HG02588 (cell line): ENCODE results near the gene JARID2.
A peak's percentile ranks its signal among the peaks of the same experiment; 100 is the strongest.

Experiments used
- ATAC-seq: cut with Tn5 transposase; IDR thresholded peaks from one replicate; pipeline ENCODE4 v1.9.1; 2021; ENCODE audit warnings: mild to moderate bottlenecking, moderate library complexity; ENCODE audit not compliant: unreplicated experiment

Gene JARID2

DNA sequence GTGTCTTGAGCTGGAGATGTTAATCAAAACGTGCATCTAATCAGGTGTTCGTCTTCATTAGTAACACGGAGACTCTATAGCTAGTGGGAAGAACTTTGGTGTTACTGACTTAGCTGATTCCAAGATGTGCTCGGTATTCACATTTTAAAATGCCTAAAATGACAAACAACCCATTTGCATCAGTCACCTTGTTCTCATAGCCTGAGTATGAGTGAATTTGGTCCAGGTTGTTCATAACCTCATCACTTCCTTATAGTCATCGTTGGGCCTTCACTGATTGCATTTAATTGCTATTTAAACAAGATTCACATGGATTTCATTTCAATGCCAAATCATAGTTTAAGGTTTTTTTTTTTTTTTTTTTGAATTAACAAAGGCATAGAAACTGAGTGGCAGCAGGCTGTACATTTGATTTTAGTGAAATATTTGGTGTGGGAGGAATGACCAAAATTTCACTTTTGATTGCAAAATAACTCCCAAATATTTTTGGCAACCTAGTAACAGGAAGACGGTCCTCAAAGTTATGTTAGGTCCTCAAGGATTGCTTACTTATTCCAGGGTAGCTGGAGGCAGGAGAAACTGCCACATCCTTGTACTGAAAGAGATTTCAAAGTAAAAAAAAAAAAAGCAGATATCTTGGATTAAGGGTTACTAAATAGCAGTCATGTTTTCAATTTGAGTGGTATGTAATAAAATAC, 104.7 kb downstream of the JARID2 start:
- ATAC-seq: no peak

DNA sequence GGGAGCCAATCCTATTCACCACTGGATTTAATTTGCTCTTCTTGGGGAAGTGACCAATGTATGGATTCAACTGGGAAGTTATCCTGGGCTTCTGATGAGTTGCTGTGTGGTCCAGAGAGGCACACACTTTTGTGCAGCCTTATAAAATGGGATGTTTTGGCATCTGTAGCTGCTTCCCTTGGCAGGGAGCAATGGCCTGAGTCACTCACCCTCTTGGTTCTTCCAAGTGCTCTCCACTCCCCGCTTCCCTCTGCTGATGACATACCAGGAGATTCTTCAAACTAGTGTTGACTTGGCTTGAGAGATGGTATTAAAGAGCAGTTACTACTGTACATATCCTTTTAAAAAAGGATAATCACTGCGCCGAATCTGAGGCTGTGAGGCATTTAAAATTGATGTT, 105.8 kb downstream of the JARID2 start:
- ATAC-seq: no peak

DNA sequence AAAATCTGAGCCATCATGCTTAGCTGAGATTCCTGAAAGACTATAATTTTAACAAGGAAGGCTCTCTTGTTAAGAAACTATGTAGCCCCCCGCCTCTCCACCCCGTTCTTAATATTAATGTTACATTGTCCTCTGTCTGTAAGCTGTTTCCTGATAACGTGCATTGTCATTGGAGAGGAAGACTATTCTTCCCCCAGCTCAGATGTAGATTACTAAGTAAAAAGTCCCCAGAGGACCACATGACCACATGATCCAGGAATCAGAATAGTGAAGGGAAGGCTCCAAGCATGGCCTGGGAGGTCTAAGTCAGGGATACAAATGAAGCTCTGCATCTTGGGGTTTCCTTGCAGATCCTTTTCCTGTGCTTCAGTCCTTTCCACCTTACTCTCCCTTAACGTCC, 106.4 kb downstream of the JARID2 start:
- ATAC-seq: no peak

DNA sequence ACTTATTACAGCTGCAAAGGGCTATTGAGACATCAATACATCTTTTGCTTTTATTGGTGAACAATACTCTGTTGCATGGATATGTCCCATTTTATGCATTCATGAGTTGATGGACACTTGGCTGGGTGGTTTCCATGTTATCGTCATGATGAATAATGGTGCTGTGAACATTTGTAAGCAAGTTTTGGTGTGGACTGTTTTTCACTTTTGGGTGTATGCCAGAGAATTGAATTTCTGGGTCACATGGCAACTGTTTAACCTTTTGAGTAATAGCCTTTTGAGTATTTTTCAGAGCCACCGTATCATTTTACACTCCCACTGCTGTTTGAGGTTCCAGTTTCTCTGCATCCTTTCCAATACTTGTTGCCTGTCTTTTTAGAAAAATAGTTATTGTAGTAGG, 107.0 kb downstream of the JARID2 start:
- no peak for ATAC-seq

DNA sequence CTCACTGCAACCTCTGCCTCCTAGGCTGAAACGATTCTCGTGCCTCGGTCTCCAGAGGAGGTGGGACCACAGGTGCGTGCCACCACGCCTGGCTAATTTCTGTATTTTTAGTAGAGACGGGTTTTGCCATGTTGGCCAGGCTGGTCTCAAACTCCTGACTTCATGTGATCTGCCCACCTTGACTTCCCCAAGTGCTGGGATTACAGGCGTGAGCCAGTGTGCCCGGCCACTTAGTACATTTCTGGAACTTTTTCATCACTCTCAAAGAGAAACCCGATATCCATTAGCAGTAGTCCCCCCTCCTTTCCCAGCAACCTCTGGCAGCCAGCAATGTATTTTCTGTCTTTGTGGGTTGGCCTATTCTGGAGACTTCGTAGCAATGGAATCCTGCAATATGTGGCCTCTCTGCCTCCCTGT, 109.8 kb downstream of the JARID2 start:
- ATAC-seq: no peak

DNA sequence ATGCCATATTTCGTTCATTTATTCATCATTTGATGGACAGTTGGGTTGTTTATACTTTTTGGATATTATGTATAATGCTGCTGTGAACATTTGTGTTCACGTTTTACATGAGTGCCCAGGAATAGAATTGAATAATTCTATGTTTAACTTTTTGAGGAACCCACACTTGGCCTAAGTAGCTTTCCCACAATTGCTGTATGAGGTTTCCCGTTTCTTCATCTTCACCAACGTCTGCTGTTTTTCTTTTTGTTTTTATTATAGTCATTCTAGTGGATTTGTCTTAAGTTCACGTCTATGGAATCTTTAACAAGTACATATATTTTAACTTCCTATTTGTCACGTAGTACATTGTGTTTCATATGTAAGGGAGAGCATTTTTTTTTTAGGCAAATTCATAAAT, 110.3 kb downstream of the JARID2 start:
- ATAC-seq: no peak

DNA sequence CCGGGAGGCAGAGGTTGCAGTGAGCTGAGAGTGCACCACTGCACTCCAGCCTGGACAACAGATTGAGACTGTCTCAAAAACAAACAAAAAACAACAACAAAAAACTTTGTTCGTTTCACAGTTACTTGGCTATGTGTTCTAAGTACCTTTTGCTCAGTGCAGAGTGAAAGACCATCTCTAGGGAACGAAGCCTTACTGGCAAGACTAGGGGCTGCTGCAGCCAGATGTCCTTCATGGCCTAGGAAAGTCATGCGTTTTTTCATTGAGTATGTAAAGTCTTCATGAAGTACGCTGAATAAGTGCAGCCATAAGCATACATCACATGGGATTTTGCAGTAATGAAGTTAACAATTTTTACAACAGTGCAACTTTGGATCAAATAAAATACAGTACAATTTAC, 111.1 kb downstream of the JARID2 start:
- ATAC-seq: no peak

DNA sequence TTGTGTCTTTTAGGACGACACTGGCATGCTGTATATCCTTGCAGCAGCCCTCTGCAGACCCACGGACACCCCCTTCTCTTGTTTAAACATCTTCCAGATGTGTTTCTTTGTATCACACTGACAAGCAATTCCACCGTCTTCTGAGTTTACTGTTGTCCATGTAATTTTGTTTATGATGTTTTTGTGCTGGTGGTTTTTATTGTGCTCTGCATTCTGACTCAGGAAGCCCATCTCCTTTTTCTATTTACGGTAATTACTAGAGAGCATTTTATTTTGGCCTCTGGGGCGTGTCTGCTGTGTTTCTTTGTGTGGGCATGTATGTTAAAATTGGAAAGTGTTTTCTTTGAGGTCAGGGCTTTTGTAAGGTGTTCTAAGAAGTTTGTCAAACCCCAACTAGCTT, 111.9 kb downstream of the JARID2 start:
- no peak for ATAC-seq

DNA sequence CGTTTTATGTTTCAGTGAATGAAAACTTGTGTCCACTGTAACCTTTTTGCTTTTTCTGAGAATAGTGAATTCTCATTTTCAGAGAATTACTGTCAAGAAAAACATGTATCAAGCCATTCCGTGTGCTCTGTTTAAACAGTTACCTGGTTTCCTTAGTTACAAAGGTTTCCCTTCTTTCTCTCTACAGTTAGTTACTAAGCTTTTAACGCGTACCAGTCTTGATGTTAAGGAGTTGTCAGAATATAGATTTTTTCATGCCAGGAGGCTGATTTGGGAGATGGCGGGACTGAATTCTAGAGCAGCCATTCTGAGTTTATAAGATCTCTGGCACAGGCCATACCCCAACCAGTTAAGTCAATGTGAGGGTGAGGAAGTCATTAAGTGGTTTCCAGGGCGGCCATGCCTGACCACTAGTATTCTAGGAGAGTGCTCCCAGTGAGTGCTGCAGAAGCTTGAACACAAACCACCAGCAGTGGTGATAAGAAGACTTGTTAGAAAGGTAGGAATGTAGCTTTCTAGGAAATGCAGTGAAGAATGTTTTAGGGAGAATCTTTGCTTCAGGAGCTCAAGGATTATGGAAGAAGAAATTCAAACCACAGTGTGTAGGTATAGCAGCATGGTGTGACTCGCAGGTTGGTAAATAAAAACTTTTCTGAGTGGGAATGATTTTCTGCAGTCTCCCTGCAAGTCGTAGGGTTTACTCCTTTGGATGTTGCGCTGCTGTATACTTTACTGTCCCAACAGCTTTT, 112.9 kb downstream of the JARID2 start:
- ATAC-seq: no peak

DNA sequence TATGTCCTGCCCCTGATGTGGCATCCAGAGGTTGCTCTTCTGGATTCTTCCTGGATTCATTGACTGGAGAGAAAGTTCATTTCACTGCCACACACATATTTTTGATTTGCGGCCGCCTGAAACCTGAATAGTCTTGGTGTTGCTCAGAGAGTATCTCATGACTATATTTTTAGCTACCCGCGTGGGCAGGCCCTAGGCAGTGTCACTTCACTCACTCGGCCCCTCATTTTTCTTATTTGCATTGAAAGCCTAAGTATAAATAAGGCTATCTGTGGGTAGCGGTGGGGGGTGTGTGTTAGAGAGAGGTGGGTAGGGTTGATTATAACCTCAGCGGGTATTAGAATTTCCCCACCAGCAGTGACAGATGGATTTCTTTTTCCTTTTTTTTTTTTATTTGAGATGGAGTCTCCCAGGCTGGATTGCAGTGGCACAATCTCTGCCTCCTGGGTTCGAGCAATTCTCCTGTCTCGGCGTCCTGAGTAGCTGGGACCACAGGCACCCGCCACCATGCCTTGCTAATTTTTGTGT, 113.5 kb downstream of the JARID2 start:
- peak; percentile 65 for ATAC-seq

DNA sequence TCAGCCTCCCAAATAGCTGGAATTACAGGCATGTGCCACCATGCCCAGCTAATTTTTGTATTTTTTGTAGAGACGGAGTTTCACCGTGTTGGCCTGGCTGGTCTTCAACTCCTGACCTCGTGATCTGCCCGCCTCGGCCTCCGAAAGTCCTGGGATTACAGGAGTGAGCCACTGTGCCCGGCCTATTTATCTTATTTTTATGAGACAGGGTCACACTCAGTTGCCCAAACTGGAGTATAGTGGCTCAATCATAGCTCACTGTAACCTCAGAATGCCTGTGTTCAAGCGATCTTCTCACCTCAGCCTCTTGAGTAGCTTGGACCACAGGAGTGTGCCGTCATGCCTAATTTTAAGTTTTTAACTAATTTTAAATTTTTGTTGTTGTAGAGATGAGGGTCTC, 114.4 kb downstream of the JARID2 start:
- no peak for ATAC-seq

DNA sequence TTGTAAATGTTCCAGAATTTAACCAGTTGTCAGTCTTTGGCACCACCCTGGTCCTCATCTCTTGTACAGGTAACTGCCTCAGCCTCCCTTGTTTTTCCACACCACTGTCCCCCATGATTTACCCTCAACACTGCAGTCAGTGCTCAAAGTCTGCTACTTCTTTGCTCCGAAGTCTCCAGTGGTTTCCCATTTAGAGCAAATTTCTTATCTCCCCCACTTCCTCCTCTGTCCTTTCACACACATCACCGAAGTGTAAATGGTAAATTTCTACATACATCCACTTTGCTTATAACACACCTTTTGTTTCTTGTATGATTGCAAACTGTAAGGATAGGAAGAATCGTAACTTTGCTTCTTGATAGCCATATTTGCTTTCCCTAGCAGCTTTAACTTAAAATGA, 115.3 kb downstream of the JARID2 start:
- ATAC-seq: no peak

DNA sequence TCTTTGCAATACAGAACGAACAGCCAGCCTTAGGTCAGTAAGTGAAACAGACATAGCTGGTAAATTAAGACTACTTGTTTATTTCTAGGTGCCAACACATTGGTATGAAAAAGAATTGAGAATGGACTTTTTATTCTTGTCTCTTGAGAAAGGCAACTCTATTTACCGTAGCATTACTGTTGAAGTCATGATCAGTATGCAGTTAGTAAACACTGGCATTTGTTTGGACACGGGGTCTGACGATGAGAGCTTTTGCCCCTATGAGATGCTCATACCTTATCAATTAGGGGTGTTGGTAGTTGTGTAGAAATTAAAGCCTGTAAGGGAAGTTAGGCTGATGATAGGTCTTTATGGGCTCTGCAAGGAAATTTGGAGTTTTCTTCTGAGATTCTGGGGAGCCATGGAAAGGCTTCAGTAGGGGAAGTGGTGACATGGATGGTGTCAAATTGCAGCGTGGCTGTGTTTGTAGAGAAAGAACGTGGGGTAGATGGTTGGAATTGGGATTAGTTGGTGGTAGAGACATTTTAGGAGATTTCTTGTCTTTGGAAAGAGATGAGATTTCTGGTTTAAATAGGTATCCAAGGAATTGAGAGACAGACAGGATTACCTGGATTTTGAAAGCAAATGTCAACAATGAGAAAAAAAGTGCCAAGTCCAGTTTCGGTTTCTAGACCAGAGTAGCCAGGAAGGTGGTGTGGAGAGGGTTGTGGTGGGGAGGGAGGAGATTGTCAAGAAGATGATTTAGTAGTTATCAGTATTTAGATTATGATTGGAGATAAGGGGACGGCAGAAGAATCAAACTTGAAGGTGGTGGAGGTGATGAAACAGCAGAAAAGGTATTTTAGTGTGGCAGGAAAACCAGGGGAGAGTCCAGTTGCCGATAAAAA, 116.6 kb downstream of the JARID2 start:
- ATAC-seq: no peak

DNA sequence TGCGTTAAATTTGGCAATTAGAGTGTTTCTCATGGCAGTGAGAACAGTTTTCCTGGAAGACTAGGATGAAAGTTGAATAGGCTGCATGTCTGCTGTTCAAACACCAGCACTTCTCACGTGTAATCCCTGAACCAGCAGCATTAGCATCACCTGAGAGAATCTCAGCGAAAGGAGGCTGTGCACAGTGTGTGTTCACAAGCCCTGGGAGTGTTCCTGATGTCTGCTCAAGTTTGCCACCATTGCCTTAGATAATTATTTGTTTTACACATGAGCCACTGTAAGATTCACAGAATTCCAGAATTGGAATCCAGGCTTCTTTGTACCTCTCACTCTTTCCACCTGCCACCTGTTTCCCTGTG, 117.3 kb downstream of the JARID2 start:
- ATAC-seq: no peak

DNA sequence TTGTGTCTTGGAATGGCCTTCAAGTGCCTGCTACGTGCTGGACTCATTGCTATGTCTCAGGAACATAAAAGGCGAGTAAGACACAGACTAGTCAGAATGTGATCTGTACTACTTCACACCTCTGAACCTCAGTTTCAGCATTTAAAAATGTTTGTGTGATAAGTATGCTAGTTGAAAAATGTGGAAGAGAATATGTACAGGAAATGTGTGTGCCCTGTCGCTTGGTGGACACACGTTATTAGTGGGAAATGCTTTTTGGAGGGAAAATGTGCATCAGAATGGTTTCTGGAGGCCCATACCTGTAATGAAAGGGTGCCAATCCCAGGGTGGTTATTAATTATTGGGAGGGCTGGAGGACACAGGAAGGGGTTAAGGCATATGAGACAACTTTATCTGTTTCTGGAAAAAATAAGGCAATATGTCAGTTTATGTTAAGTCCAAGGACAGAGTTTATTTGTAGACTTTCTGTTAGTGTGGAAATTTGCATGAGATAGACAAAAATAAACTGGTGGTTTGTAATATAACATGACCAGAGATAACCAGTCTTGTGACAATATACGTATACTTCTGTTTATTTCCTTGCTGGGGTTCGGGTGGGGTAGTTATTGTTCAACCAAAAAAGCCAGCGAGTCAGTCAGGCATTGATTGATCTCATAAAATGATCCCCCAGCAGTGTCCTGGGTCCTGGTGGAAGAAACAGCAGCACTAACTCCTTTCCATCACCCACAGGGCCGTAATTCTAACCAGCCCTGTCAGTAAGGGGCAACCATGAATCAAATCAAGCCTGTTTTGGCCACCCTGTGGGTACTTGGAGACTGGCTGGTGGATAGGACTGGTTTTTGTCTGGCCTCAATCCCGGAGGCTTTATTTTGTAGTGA, 117.9 kb downstream of the JARID2 start:
- no peak for ATAC-seq

DNA sequence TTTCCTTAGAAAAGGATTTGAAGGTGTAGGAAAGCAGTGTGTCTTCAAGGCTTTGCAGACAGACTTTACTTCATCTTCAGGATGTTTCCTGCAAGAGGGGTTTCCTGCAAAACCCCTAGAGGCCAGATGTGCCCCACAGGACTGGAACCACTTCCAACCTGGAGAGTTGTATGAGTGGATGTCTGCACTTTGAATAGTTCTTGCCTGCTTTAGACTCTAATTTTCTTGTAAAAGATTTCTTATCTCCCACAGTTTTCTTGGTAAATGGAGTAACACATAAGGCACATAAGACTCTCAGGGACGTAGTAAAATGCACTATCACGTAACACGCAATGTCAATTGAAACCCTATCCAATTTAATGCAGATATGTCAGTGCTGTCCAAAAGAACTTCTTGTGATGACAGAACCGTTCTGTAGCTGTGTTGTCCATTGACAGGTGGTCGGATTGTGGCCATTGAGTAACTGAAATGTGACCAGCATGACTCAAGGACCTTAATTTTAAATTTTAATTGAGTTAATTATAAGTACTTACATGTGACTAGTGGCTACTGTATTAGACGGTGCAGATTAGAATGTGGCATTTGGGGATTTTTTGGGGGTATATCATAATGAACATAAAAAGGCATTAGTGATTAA, 118.7 kb downstream of the JARID2 start:
- ATAC-seq: no peak

DNA sequence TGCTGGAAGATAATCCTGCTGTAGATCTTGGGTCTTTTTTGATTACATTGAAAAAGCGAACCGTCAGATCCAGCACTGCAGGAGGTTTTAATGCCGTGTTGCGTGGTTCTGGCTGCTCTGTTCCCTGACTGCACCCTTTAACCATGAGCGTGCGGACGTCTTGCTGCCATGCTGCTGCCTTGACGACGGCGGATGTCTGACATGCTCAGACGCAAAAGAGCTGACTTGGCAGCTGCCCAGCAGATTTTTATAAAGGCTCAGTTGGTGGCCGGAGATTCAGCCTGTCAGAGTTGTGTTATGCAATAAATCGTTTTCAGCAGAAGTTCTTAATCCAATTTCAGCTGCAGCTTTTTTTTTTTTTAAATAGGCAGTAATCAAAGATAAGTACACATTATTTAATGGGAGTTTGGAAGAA, 119.4 kb downstream of the JARID2 start:
- ATAC-seq: no peak

DNA sequence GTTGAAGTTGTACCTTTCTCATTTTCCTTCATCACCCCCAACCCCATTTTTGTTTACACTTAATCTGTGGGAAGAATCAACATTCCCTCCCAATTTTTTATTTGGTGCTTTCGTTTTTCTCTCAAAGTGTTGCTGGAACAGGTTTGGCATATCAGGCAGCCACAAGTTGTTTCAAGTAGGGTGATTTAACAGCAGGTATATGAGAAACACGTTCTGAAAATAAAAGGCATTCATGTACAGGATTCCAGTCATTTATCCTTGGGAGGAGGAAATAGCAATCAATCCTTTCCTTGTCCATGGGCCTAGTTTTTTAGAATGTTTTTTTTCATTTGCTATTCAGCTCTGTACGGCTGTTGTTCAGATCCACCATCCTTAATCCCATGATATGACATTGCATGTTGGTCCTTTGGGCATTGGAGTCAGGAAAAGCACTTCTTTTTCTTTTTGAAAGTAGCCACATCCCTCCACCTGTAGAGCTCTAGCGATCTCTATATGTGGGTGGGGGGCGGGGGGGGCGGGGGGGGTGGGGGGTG, 120.2 kb downstream of the JARID2 start:
- ATAC-seq: no peak

DNA sequence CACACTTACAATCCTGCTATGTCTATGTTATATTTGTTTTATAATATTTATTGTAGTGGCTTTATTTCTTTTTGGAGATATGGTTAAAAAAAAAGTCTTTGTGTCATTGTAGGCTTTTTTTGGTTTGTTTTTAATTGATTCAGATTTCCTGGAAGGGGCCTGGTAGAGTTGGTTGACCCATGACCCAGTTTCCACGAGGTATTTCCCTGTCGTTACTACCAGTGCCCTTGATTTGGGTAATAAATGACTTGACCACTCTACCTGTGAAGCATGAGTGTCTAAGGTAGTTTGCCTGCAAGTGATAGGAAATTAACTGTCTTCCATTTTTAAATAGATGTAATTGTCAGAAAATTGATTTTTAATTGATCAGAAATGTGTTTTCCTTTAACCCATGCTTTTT, 121.0 kb downstream of the JARID2 start:
- ATAC-seq: no peak

DNA sequence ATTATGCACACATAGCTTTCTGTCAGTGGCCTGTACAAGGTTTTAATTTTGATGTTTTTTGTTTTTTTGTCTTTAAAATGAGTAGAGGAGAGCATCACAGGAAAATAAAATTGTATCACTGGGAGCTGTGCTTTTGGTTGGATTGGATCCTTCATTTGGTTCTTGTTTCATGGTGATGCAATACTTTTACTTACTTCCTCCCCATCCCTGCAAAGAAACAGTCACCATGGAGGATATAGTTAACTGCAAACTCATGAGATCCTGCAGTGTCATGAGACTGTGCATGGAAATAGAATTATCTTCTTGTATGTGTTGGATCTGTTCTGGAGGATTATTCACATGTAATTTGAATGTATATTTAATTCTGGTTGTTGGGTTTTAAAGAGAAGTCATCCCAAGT, 122.3 kb downstream of the JARID2 start:
- ATAC-seq: no peak
